HCT116 (cell line): Measurements from ENCODE around the gene DZIP3. TPM values are rescaled to one million over a fixed set of nuclear protein-coding genes. Genes with fewer than 3 reads are reported as not detected.

ENCODE experiments used
- ATAC-seq: fragments of 200-7000 bp; cut with Tn5 transposase; 2 replicates; pipeline ENCODE4 v1.9.1; 2020; ENCODE audit warnings: mild to moderate bottlenecking, moderate library complexity
- BruUV-seq: library from RNA; stranded (reverse); fragments of 400-500 nt; replicated peaks from 2 replicates; lab custom pipeline; 2021; lab: Mats Ljungman, UMichigan
- CTCF ChIA-PET: fragments of 300-600 bp; sonication (Branson Sonifier 250); formaldehyde crosslinking; loops from one replicate; lab custom pipeline; 2021; ENCODE audit warnings: antibody characterized with exemption; lab: Charles Lee
- POLR2A ChIA-PET: fragments of 300-600, 350-600 bp; sonication (Branson Sonifier 250); formaldehyde crosslinking; loops from one replicate; lab custom pipeline; 2021; ENCODE audit warnings: antibody characterized with exemption; lab: Charles Lee
- RAD21 ChIA-PET, 2 experiments: fragments of 300-600 bp; sonication (Branson Sonifier 250); formaldehyde crosslinking; loops; one replicate each; lab custom pipeline; 2023; ENCODE audit warnings: low total read pairs in 2 of 2; ENCODE audit not compliant: uncharacterized antibody in 2 of 2, unreplicated experiment in 2 of 2, low non-redundant PET in 1 of 2; lab: Charles Lee
- DNase-seq: peaks from one replicate; pipeline ENCODE4 v3.0.0-alpha.2; 2010; ENCODE audit warnings: low read depth, low spot score
- H2AFZ ChIP-seq: fragments of 200-600 bp; shearing (Covaris generic), sonication (generic); 2 replicates; pipeline ENCODE4 v1.6.1; 2017; ENCODE audit warnings: low read depth, mixed run types, mixed read lengths, antibody characterized with exemption, low read length; ENCODE audit not compliant: poor library complexity, severe bottlenecking
- H3K27ac ChIP-seq: 2 replicates; pipeline ENCODE4 v1.5.1; 2012; ENCODE audit warnings: low read depth, low read length
- H3K27me3 ChIP-seq: fragments of 200-600 bp; sonication (generic); 2 replicates; pipeline ENCODE4 v1.6.1; 2016; ENCODE audit warnings: mixed run types, low read length, mixed read lengths; ENCODE audit not compliant: insufficient read depth
- H3K36me3 ChIP-seq, 2 experiments: fragments of 200-500 bp in 1 of 2; fragments of 200-600 bp in 1 of 2; sonication (Bioruptor generic) in 1 of 2; sonication (generic) in 1 of 2; 2 replicates each; pipeline versions ENCODE4 v1.5.1 to v1.6.1; 2014 to 2016; ENCODE audit warnings: low read length in 2 of 2, inconsistent platforms in 1 of 2, mixed read lengths in 1 of 2, mixed run types in 1 of 2; ENCODE audit not compliant: insufficient read depth in 2 of 2, control insufficient read depth in 1 of 2
- H3K4me1 ChIP-seq, 2 experiments: fragments of 200-600 bp in 1 of 2; sonication (generic) in 1 of 2; 2 replicates each; pipeline versions ENCODE4 v1.5.1 to v1.6.1; 2012 to 2017; ENCODE audit warnings: low read length in 2 of 2, inconsistent platforms in 1 of 2, mild to moderate bottlenecking in 1 of 2, mixed read lengths in 1 of 2, mixed run types in 1 of 2, moderate library complexity in 1 of 2; ENCODE audit not compliant: insufficient read depth in 2 of 2, control insufficient read depth in 1 of 2
- H3K4me2 ChIP-seq: fragments of 200-600 bp; sonication (generic); 2 replicates; pipeline ENCODE4 v1.6.1; 2017; ENCODE audit warnings: mixed run types, low read length, mixed read lengths
- H3K4me3 ChIP-seq, 2 experiments: fragments of 200-600 bp in 1 of 2; sonication (generic) in 1 of 2; replicated peaks in 1 of 2; 2 replicates each; pipeline ENCODE4 v1.5.1; 2011 to 2016; ENCODE audit warnings: low read length in 2 of 2, control low read depth in 1 of 2, low read depth in 1 of 2, mild to moderate bottlenecking in 1 of 2, mixed read lengths in 1 of 2, mixed run types in 1 of 2
- H3K79me2 ChIP-seq: fragments of 200-600 bp; sonication (generic); 2 replicates; pipeline ENCODE4 v1.6.1; 2017; ENCODE audit warnings: mild to moderate bottlenecking, mixed run types, low read length, moderate library complexity, mixed read lengths; ENCODE audit not compliant: insufficient read depth
- H3K9ac ChIP-seq: fragments of 200-600 bp; sonication (generic); 2 replicates; pipeline ENCODE4 v1.6.1; 2016; ENCODE audit warnings: low read length, mixed read lengths
- H3K9me2 ChIP-seq: fragments of 200-600 bp; sonication (generic), shearing (Covaris generic); 2 replicates; pipeline ENCODE4 v1.6.1; 2017; ENCODE audit warnings: mixed run types, mild to moderate bottlenecking, moderate library complexity; ENCODE audit not compliant: insufficient read depth
- H3K9me3 ChIP-seq, 2 experiments: fragments of 200-500 bp in 1 of 2; fragments of 200-600 bp in 1 of 2; sonication (Bioruptor generic) in 1 of 2; sonication (generic) in 1 of 2; 2 replicates each; pipeline ENCODE4 v1.6.1; 2014 to 2017; ENCODE audit warnings: low read length in 2 of 2, mixed read lengths in 2 of 2, inconsistent platforms in 1 of 2, low read depth in 1 of 2, mild to moderate bottlenecking in 1 of 2, mixed run types in 1 of 2, moderate library complexity in 1 of 2; ENCODE audit not compliant: control insufficient read depth in 1 of 2, insufficient read depth in 1 of 2
- H4K20me1 ChIP-seq: fragments of 200-600 bp; sonication (generic), shearing (Covaris generic); 2 replicates; pipeline ENCODE4 v1.6.1; 2017; ENCODE audit warnings: mixed run types, mild to moderate bottlenecking, moderate library complexity; ENCODE audit not compliant: insufficient read depth
- CBX3 ChIP-seq: IDR thresholded peaks from 2 replicates; pipeline ENCODE4 v1.6.1; 2012; ENCODE audit warnings: low read depth
- EGR1 ChIP-seq: IDR thresholded peaks from 2 replicates; pipeline ENCODE4 v1.6.1; 2012; ENCODE audit warnings: low read depth
- EZH2 ChIP-seq: fragments of 200-600 bp; sonication (generic); IDR thresholded peaks from 2 replicates; pipeline ENCODE4 v1.6.1; 2017; ENCODE audit warnings: antibody characterized with exemption, mixed run types
- EZH2phosphoT487 ChIP-seq: fragments of 200-600 bp; IDR thresholded peaks from 2 replicates; pipeline ENCODE4 v1.6.1; 2018; ENCODE audit warnings: antibody characterized with exemption, borderline replicate concordance
- FOSL1 ChIP-seq: IDR thresholded peaks from 2 replicates; pipeline ENCODE4 v1.6.1; 2012; ENCODE audit warnings: low read depth
- JUND ChIP-seq: IDR thresholded peaks from 2 replicates; pipeline ENCODE4 v1.6.1; 2012
- MAX ChIP-seq: IDR thresholded peaks from 2 replicates; pipeline ENCODE4 v1.6.1; 2012
- SP1 ChIP-seq: IDR thresholded peaks from 2 replicates; pipeline ENCODE4 v1.6.1; 2012; ENCODE audit warnings: low read depth
- SRF ChIP-seq: IDR thresholded peaks from 2 replicates; pipeline ENCODE4 v1.6.1; 2012; ENCODE audit warnings: low read depth
- ZFX ChIP-seq: fragments of 450-650 bp; IDR thresholded peaks from 2 replicates; pipeline ENCODE4 v1.6.1; 2017
- intact Hi-C: fragments of 100-400 bp; cut with micrococcal nuclease; formaldehyde crosslinking; loops from 2 replicates; pipeline ENCODE4 v1.10.0; 2022
- total RNA-seq: library from RNA; stranded (reverse); gene quantifications from one replicate; pipeline ENCODE4 v1.2.1, GENCODE V29; 2021; ENCODE audit not compliant: unreplicated experiment
- TF ChIP-seq, protein P1 (sequence below): IDR thresholded peaks from 2 replicates; pipeline ENCODE4 v1.6.1; 2011; ENCODE audit warnings: mild to moderate bottlenecking, low read length, moderate library complexity; ENCODE audit not compliant: insufficient replicate concordance; ENCODE audit errors: extremely low read depth
- TF ChIP-seq, protein P2 (sequence below), 3 experiments: fragments of 200-600 bp in 1 of 3; sonication (generic) in 1 of 3; IDR thresholded peaks in 2 of 3; conservative IDR thresholded peaks in 1 of 3; 2 replicates each; pipeline ENCODE4 v1.5.1; 2012 to 2017; ENCODE audit warnings: low read depth in 2 of 3, low read length in 2 of 3, antibody characterized with exemption in 1 of 3, borderline replicate concordance in 1 of 3, control low read depth in 1 of 3, mild to moderate bottlenecking in 1 of 3, mixed read lengths in 1 of 3, mixed run types in 1 of 3, moderate library complexity in 1 of 3; ENCODE audit not compliant: insufficient read depth in 1 of 3
- TF ChIP-seq, protein P3 (sequence below): IDR thresholded peaks from 2 replicates; pipeline ENCODE4 v1.6.1; 2012

DZIP3 gene
- total RNA-seq, 1 experiment from 2014 or later: 19.4 TPM

- POLR2A ChIA-PET: no interaction called here
- DNase-seq: no peak
- ATAC-seq: no peak
- TF ChIP-seq EZH2 (no peak), EZH2phosphoT487 (no peak), MAX (no peak), JUND (no peak), FOSL1 (no peak), ZFX (no peak), SRF (no peak), CBX3 (no peak), SP1 (no peak), EGR1 (no peak)
- TF ChIP-seq, protein P1, sequence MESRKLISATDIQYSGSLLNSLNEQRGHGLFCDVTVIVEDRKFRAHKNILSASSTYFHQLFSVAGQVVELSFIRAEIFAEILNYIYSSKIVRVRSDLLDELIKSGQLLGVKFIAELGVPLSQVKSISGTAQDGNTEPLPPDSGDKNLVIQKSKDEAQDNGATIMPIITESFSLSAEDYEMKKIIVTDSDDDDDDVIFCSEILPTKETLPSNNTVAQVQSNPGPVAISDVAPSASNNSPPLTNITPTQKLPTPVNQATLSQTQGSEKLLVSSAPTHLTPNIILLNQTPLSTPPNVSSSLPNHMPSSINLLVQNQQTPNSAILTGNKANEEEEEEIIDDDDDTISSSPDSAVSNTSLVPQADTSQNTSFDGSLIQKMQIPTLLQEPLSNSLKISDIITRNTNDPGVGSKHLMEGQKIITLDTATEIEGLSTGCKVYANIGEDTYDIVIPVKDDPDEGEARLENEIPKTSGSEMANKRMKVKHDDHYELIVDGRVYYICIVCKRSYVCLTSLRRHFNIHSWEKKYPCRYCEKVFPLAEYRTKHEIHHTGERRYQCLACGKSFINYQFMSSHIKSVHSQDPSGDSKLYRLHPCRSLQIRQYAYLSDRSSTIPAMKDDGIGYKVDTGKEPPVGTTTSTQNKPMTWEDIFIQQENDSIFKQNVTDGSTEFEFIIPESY: no peak
- TF ChIP-seq, protein P2, sequence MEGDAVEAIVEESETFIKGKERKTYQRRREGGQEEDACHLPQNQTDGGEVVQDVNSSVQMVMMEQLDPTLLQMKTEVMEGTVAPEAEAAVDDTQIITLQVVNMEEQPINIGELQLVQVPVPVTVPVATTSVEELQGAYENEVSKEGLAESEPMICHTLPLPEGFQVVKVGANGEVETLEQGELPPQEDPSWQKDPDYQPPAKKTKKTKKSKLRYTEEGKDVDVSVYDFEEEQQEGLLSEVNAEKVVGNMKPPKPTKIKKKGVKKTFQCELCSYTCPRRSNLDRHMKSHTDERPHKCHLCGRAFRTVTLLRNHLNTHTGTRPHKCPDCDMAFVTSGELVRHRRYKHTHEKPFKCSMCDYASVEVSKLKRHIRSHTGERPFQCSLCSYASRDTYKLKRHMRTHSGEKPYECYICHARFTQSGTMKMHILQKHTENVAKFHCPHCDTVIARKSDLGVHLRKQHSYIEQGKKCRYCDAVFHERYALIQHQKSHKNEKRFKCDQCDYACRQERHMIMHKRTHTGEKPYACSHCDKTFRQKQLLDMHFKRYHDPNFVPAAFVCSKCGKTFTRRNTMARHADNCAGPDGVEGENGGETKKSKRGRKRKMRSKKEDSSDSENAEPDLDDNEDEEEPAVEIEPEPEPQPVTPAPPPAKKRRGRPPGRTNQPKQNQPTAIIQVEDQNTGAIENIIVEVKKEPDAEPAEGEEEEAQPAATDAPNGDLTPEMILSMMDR (IDR thresholded peaks at IDR 0.05 in 2 of 3, conservative IDR thresholded peaks at IDR 0.05 in 1 of 3; ENCODE audit: borderline replicate concordance in 1 of 3, insufficient read depth in 1 of 3, low read depth in 2 of 3, low read length in 2 of 3): no peak
- TF ChIP-seq, protein P3, sequence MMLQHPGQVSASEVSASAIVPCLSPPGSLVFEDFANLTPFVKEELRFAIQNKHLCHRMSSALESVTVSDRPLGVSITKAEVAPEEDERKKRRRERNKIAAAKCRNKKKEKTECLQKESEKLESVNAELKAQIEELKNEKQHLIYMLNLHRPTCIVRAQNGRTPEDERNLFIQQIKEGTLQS: no peak
- H3K4me3 ChIP-seq: no peak overlapping the region
- peaks cover 2% of the 10 kb centered on the region; the same call in 1 of the 2 replicates for H3K79me2 ChIP-seq
- no peak overlapping the region for H3K4me2 ChIP-seq
- no peak overlapping the region for H3K9ac ChIP-seq
- peaks cover 3 to 15% of the 10 kb centered on the region in 2 experiments; a peak in 3 of 4 replicates for H3K36me3 ChIP-seq
- no peaks in the 10 kb centered on the region for H3K27me3 ChIP-seq
- RAD21 ChIA-PET: no interaction called here
- H3K9me2 ChIP-seq: no peaks in the 10 kb centered on the region
- no TSS peak for BruUV-seq
- no peaks in the 10 kb centered on the region for H3K9me3 ChIP-seq
- CTCF ChIA-PET: no interaction called here
- H4K20me1 ChIP-seq: no peaks in the 10 kb centered on the region; the same call in 1 of the 2 replicates
- no peak overlapping the region for H3K27ac ChIP-seq
- H2AFZ ChIP-seq: no peak overlapping the region
- no peaks in the 10 kb centered on the region for H3K4me1 ChIP-seq
- intact Hi-C loops: no loop called here
These were observed 20.2 kb upstream of the DZIP3 start for GRCh38 chr3:108569336-108569735.
